SKM-1 (cell line): Measurements from ENCODE around the gene ASIC4.

ENCODE experiments used
- DNase-seq: peaks from one replicate; lab custom pipeline; 2025; ENCODE audit not compliant: unreplicated experiment; lab: John Stamatoyannopoulos, UW

Gene ASIC4

DNA sequence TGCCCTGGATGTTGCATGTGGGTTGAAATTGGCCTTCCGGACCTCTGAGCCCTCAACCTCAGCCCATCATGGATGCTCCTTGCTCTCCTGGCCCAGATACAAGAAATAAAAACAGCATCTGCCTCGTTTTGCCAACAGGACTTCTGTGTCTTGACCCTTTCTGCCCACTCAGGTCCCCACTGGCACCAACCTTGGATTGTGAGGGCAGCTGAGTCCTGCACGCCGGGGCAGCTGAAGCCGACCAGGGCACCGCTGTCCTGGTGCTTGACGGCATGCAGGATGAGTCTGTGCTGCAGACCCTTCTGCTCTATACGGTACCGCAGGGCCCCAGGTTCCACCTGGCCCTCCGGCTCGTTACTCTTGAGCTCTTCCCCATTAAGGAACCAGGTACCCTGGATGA, 52.4 kb downstream of the ASIC4 start:
- no peak for DNase-seq

DNA sequence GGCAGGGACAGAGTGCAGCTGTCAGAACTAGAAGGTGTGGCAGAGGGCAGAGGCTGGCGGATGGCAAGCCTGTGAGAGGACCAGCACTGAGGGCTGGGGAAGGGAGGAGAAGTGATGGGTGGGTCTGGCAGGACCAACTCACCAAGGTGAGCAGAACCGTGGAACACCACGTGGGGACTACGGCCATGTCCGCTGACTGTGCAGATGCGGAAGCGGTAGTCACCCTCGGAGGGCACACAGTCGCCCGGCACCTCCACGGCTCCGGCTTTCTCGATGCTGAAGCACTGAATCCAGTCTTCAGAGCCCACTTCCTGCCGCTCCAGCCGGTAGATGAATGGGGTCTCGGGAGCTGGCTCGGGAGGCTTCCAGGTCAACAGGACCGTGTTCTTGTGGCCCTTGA, 52.8 kb downstream of the ASIC4 start:
- no peak for DNase-seq

DNA sequence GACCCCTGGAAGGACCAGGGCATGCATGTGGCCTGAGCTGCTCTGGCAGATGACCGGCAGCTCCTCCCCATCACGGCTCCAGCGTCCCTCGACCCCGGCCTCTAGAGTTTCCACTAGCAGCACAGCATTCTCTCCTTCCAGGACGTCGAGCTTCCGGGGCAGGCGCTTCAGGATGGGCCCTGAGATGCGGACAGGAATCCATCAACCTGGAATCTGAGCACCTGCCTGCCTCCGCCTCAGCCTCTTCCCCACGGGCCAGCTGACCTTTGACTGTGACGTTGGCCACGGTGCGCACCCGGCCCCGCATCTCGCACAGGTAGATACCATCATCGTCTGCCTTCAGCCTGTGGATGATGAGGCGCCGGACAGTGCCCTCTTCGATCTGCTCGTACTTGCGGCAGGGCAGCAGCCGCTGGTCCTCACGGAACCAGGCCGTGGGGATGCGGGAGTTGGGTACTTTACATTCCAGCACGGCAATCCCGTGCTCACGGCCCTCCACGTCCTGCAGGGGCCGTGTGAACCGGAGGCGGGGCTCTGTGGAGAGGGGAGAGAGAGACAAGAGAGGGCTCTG, 53.6 kb downstream of the ASIC4 start:
- no peak for DNase-seq

DNA sequence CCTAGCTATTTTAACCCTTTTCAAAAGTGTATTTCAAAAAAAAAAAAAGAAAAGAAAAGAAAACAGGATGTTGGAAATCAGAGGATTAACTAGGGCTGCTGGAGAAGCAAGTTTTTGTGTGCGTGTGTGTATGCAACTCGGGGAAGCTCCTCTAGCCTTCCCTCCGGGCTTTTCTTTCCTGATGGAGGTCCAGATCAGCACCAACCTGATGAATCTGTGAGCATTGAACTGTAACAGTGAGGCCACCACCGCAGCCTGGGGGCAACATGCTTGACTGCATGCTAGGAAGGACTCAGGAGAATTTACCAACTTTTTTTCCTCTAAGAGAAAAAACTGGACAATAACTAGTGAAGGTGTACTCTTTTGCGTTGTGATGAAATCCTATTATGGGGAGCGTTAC, 54.8 kb downstream of the ASIC4 start:
- DNase-seq, result no peak

DNA sequence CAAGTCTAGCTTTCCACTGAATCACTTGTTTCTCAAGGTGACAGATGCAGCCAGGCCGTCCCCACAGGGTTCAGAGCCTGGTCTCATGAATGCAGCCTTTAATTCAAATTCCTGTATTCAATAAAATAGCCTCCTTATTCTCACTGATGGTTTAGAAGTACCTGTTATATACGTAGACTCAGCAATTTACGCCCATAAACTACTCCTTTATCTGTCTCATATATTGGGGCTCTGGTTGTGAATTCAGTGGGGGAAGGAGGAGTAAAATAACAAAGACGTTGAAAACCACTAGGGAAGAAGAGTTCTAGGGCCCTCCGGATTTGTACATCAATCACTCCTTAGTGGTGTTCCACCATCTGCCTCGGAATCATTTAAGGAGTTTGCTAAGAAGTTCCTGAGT, 55.4 kb downstream of the ASIC4 start:
- no peak for DNase-seq

DNA sequence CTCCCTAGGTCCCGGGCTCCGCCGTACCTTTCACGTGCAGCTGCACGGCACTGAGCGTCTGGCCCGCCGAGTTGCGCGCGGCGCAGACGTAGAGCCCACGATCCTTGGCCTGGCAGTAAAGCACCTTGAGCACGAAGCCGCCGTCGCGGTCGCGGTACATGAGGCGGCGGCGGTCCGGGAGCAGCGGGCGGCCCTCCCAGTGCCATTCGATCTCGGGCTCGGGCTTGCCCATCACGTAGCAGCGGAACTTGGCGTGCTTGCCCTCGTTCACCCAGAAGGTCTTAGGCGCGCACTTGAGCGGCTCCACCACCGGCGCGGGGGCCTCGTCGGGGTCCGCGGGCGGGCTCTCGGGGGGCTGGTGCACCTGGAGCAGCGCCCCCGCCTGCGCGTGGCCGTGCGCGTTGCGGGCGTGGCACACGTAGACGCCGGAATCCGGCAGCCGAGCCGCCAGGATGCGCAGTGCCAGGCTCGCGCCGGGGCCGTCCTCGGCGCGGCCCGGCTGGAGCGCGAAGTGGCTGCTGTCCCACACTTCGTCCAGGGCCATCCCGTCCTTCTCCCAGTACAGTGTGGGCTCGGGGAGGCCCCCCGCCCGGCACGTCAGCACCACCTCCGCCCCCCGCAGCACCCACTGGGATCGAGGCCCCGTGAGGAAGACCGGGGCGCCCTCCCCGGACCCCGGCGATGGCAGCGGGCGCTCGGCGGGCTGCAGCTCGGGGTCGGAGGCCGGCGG, 56.1 kb downstream of the ASIC4 start:
- DNase-seq, result no peak

DNA sequence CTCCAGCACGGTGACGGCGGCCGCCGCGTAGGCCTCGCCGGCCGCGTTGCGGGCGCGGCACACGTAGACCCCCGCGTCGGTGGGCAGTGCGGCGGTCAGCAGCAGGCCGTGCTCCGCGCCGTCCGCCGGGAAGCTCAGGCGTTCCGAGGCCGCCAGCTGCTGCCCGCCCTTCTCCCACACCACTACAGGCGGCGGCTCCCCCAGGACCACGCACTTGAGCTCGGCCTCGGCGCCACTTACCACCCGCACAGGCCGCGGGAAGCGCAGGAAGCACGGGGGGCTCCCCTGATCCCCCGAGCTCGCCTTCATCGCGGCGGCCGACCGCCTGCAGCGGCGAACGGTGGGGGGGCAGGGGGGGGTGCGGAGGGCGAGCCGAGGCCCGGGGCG, 56.6 kb downstream of the ASIC4 start:
- no peak for DNase-seq

DNA sequence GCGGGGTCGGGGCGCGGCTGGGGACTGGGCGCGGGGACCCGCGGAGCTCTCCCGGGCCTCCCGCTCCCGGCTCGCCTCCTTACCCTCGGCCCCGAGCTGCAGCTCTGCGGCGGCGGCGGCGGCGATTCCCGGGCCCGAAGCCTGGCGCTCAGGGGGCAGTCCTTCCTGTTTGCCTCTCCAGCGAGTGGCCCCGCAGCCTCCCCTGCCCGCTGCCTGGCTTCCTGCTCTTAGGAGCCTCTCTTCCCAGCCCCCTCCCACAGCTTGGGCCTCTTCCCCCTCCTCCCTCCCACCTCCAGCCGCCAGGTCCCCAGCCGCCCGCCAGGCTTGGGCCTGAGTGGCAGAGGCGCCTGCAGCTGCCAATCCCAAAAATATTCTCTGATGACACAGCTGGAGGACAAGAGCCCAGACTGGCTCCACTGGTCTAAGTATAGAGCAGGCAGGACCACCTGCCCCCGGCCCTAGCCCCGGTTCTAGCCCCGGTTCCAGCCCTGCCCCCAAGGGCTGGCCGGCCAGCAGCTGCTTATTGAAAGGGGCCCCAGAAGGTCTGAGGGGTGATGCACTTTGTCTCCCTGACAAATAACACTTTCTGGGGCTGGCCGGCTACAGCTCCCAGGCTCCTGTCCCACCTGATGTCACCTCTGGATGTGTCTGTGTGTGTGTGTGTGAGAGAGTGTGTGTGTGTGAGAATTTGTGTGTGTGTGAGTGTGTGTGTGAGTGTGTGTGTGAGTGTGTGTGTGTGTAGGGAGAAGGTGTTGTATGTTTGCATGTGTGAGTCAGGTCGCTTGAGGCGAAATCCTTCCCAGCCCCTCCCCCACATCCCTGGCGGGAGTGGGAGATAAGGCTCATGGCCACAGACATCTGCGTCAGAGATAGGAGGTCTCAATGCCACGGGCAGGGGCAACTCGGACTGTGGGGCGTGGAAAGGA, 57.3 kb downstream of the ASIC4 start, which contains the start of gene OBSL1:
OBSL1 (minus strand) TSS at position 229 of the 926 bp plus-strand sequence. CDS start 307 bp downstream, outside the sequence.
- DNase-seq, result peak; percentile 29

DNA sequence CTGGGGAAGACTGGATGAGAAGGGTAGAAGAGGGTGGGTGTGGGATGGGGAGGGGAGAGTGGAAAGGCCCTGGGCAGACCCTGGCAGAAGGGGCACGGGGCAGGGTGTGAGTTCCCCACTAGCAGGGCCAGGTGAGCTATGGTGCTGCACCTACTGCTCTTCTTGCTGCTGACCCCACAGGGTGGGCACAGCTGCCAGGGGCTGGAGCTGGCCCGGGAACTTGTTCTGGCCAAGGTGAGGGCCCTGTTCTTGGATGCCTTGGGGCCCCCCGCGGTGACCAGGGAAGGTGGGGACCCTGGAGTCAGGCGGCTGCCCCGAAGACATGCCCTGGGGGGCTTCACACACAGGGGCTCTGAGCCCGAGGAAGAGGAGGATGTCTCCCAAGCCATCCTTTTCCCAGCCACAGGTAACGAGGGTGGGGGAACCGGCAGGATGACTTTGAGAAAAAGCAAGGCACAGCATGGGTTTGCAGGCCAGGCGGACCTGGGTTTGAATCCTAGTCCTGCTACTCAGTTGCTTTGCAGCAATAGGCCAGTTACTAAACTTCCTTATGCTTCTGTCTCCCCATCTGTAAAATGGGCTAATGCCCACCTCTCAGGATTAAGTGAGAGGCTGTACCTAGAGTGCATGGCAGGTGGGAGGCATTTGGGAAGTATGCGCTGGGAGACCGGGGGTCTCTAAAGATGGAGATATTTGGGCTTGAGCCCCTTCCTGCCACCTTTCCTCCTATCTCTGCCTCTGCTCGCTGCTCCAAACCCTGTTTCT, 58.1 kb downstream of the ASIC4 start, which contains the start of gene INHA:
INHA (plus strand) TSS at position 74 of the 765 bp plus-strand sequence; CDS start at position 139, 65 bp downstream.
- no peak for DNase-seq

DNA sequence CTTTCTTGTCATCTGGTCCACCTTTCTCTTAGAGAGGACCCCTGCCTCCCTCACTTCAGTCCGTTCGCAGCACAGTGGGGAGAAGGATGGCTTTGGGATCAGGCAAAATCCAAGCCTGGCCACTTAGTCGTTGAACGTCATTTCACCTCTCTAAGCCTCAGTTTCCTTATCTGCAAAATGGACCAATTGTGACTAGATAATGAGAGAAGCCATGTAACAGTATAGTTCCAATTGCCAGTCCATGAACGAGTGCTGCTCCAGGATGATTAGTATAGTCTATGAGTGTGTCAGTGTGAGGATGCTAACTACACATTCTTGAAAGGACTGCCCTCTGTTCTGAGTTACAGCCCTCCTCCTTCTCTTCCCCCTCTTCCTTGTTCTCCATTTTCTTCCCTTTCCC, 58.9 kb downstream of the ASIC4 start:
- DNase-seq, result peak; percentile 81

DNA sequence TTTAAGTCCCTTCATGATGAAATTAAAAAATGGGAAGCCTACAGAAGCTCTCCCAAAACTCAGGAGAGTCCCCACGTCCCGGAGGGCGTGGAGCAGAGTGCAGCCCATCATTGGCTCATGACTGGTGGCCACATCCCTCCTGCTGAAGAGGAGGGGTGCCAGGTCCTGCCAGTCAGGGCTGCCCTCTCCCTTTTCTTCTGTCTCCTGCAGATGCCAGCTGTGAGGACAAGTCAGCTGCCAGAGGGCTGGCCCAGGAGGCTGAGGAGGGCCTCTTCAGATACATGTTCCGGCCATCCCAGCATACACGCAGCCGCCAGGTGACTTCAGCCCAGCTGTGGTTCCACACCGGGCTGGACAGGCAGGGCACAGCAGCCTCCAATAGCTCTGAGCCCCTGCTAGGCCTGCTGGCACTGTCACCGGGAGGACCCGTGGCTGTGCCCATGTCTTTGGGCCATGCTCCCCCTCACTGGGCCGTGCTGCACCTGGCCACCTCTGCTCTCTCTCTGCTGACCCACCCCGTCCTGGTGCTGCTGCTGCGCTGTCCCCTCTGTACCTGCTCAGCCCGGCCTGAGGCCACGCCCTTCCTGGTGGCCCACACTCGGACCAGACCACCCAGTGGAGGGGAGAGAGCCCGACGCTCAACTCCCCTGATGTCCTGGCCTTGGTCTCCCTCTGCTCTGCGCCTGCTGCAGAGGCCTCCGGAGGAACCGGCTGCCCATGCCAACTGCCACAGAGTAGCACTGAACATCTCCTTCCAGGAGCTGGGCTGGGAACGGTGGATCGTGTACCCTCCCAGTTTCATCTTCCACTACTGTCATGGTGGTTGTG, 60.4 kb downstream of the ASIC4 start:
- DNase-seq, result no peak

DNA sequence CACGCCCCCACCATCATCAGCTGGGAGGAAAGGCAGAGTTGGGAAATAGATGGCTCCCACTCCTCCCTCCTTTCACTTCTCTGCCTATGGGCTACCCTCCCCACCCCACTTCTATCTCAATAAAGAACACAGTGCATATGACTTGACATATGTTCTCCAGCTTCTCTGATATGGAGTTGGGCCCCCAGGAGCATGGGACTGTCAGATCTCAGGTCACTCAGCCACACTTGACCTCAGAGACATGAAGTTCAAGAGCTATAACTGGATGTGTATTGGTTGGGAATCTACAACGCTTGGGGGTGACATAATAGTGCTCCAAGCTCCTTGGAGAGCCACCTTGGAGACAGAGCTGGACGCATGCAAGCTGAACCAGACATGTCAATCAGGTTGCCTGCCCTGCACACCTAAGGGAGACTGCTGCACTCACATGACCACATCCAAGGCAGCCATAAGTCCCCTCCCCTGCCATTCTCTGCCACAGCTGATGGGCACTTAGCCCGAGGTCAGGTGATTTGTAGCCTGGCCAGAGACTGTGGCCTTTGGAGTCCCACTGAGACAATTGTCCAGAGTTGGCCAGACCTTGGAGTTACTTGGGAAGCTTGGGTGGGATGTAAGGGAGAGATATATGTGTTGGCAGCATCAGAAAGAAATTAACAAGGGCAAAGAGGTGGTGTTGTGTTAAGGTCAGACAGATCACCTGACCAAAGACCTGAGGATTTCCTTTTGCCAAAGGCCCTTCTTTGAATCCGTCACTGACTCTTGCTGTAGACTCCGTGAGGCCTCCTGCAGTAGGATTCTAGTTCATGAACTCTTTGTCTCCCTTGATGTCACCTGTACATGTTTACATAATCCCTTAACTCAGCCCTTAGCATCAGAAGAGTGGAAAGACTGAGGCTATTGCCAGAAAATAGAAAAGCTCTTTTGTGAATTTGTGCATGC, 61.6 kb downstream of the ASIC4 start:
- DNase-seq, result no peak

DNA sequence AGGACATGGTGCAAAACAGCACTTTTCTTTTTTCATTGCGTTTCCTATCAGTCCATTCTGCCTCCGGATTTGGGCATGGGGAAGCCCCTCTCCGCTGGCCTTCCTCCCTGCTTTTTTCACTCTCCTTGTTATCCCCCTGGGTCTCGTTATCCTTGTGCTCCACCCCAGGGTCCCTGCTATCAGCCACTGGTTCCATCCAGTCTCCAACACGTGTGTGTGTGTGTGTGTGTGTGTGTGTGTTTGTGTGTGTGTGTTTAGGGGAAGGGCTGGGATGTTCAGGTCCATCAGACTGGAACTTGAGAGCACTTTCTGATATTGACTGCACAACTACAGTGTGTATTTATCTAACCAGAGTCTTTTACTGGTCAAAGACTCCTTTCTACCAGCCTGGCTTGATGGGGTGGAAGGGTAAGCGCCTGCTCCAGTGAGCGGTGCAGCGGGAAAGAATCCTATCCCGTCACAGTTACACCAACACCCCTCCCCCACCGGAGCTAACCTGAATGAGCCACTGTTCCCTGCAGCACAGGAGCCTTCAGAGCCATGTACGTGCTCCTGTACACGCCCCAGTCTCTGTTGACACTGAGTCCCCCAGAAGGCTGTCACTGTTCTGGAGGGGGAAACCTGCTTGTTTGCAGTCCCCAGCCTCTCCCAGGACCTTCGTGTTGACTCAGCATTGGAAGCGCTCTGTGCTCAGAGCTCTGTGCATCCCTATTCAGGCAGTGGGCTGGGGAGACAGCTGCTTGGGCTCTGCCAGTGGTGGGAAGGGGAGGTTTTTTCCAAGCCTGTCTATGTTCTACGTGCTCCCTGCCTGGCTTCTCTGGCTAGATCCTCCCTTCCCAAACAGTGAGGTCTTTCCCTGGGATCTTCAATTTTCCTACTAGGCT, 62.5 kb downstream of the ASIC4 start:
- no peak for DNase-seq

DNA sequence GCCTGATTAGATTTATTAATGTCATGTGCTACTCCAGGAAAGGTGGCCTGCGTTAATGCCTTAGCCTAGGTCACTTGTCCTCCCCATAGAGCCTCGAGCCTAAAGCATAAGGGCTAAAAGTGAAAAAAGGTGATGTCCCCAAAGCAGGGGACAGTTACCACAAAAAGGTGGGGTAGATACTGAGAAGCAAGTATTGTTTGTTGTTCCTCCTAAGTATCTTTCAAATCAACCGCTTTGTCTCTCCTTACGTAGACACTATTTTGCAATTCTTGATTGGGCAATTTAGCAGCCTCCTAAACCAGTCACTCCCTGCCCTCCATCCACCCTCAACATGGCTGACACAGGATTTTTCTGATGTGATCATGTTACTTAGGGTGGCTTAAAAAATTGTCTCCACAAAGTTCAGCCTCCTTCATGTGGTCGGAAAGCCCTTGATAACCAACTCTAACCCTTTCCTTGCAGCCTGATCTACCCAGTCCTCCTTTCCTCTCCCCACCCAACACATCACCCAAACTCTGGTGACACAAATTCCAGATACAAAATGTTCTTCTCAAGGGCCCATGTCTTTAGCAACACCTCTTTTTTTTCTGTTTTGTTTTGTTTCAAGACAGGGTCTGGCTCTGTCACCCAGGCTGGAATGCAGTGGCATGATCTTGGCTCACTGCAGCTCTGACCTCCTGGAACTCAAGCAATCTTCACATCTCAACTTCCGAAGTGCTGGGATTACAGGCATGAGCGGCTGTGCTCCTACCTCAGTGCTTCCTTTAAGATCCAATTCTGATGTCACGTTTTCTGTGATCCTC, 64.7 kb downstream of the ASIC4 start:
- DNase-seq, result peak; percentile 58

DNA sequence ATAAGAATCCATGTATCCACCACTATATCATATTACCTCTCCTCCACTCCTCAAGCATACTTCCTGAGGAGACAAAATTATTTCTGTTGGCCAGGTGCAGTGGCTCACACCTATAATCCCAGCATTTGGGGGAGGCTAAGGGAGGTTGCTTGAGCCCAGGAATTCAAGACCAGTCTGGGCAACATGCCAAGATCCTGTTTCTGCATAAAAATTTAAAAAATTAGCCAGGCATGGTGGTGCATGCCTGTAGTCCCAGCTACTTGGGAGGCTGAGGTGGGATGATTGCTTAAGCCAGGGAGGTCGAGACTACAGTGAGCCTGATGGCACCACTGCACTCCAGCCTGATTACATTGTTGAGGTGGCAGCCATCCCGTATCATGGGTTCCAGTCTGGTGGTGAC, 67.1 kb downstream of the ASIC4 start:
- DNase-seq, result no peak
